HepG2 (cell line): Measurements from ENCODE around the gene BMP2. TPM values are rescaled to one million over a fixed set of nuclear protein-coding genes. Genes with fewer than 3 reads are reported as not detected.
A peak's percentile ranks its signal among the peaks of the same experiment; 100 is the strongest.

ENCODE experiments used
- ATAC-seq: fragments of 200-7000 bp; cut with Tn5 transposase; 3 replicates; pipeline ENCODE4 v1.9.1; 2020; ENCODE audit warnings: mild to moderate bottlenecking, moderate library complexity
- BruUV-seq: library from RNA; stranded (reverse); fragments of 400-500 nt; replicated peaks from 2 replicates; lab custom pipeline; 2021; lab: Mats Ljungman, UMichigan
- CTCF ChIA-PET: fragments of 300-600 bp; formaldehyde crosslinking; extraction: SDS; loops from one replicate; lab custom pipeline; 2021; ENCODE audit warnings: low total read pairs, inconsistent platforms, low intra/inter-chr PET ratio; lab: Yijun Ruan, JAX
- POLR2A ChIA-PET: fragments of 350-600 bp; sonication (Branson Sonifier 250); formaldehyde crosslinking; loops from one replicate; lab custom pipeline; 2020; ENCODE audit warnings: antibody characterized with exemption, inconsistent platforms; lab: Yijun Ruan, JAX
- DNase-seq: peaks from one replicate; pipeline ENCODE4 v3.0.0-alpha.2; 2015; ENCODE audit warnings: low spot score
- FAIRE-seq: peaks from 3 replicates; lab custom pipeline; 2011; peaks lifted over from hg19 to GRCh38; lab: Jason Lieb, UNC
- H2AFZ ChIP-seq: one replicate; pipeline ENCODE4 v1.6.1; 2011; ENCODE audit warnings: low read length, inconsistent platforms
- H3K27ac ChIP-seq: fragments of 300-600 bp; 3 replicates; pipeline ENCODE4 v1.8.0; 2011; ENCODE audit warnings: mixed run types, mild to moderate bottlenecking, mixed read lengths, low read length, inconsistent platforms; ENCODE audit not compliant: insufficient read depth; ENCODE audit errors: extremely low read length
- H3K27me3 ChIP-seq, 2 experiments: fragments of 200-600 bp in 1 of 2; 2 replicates in 1 of 2; 3 replicates in 1 of 2; pipeline versions ENCODE4 v1.6.0 to v1.8.0; 2011; ENCODE audit warnings: low read length in 2 of 2, mild to moderate bottlenecking in 2 of 2, moderate library complexity in 2 of 2, inconsistent platforms in 1 of 2; ENCODE audit not compliant: insufficient read depth in 2 of 2, control insufficient read depth in 1 of 2
- H3K36me3 ChIP-seq, 2 experiments: fragments of 200-600 bp in 1 of 2; replicated peaks in 1 of 2; 2 replicates in 1 of 2; 3 replicates in 1 of 2; pipeline versions ENCODE4 v1.5.1 to v1.8.0; 2011; ENCODE audit warnings: low read length in 2 of 2, inconsistent platforms in 1 of 2; ENCODE audit not compliant: insufficient read depth in 2 of 2, control insufficient read depth in 1 of 2
- H3K4me1 ChIP-seq: 2 replicates; pipeline ENCODE4 v1.5.1; 2012; ENCODE audit warnings: low read length, inconsistent platforms; ENCODE audit not compliant: insufficient read depth
- H3K4me2 ChIP-seq: 2 replicates; pipeline ENCODE4 v1.6.0; 2011; ENCODE audit warnings: low read depth, low read length, inconsistent platforms
- H3K4me3 ChIP-seq, 3 experiments: fragments of 200-600 bp in 1 of 3; sonication (generic), shearing (Covaris generic) in 1 of 3; replicated peaks in 1 of 3; 2 replicates each; pipeline ENCODE4 v1.5.1; 2011 to 2016; ENCODE audit warnings: low read length in 3 of 3, inconsistent platforms in 2 of 3, low read depth in 2 of 3, mild to moderate bottlenecking in 2 of 3, control low read depth in 1 of 3, mixed read lengths in 1 of 3; ENCODE audit not compliant: insufficient read depth in 1 of 3
- H3K79me2 ChIP-seq: one replicate; pipeline ENCODE4 v1.6.1; 2011; ENCODE audit warnings: low read length, inconsistent platforms; ENCODE audit not compliant: insufficient read depth
- H3K9ac ChIP-seq: 2 replicates; pipeline ENCODE4 v1.6.0; 2011; ENCODE audit warnings: mild to moderate bottlenecking, low read depth, low read length, inconsistent platforms; ENCODE audit not compliant: insufficient read depth
- H3K9me3 ChIP-seq: 2 replicates; pipeline ENCODE4 v1.5.1; 2012; ENCODE audit warnings: mild to moderate bottlenecking, low read length
- H4K20me1 ChIP-seq: 2 replicates; pipeline ENCODE4 v1.6.0; 2011; ENCODE audit warnings: inconsistent platforms, mild to moderate bottlenecking, low read length, moderate library complexity; ENCODE audit not compliant: insufficient read depth
- HBP1 ChIP-seq: IDR thresholded peaks from 2 replicates; pipeline ENCODE4 v1.6.1; 2016; ENCODE audit warnings: low read depth, control low read depth
- HNF4A ChIP-seq: sonication (generic); formaldehyde crosslinking; IDR thresholded peaks from 2 replicates; pipeline ENCODE4 v1.4.0; 2020; ENCODE audit warnings: missing genetic modification reagents
- LRRFIP1 ChIP-seq: sonication (generic); formaldehyde crosslinking; conservative IDR thresholded peaks from 2 replicates; pipeline ENCODE4 v1.4.0; 2020; ENCODE audit warnings: missing genetic modification reagents
- MED8 ChIP-seq: sonication (generic); formaldehyde crosslinking; IDR thresholded peaks from 2 replicates; pipeline ENCODE4 v1.8.1; 2023; ENCODE audit warnings: mild to moderate bottlenecking, missing genetic modification reagents; ENCODE audit not compliant: insufficient replicate concordance
- SNRNP70 ChIP-seq: fragments of 200-400 bp; formaldehyde crosslinking; IDR thresholded peaks from 2 replicates; pipeline ENCODE4 v1.6.1; 2017; ENCODE audit warnings: mild to moderate bottlenecking, low read depth, low read length, moderate library complexity
- ZFAT ChIP-seq: sonication (generic); formaldehyde crosslinking; conservative IDR thresholded peaks from 2 replicates; pipeline ENCODE4 v1.8.1; 2023; ENCODE audit warnings: missing genetic modification reagents, inconsistent platforms
- ZNF256 ChIP-seq: sonication (generic); formaldehyde crosslinking; conservative IDR thresholded peaks from 2 replicates; pipeline ENCODE4 v1.4.0; 2020; ENCODE audit warnings: missing genetic modification reagents
- ZNF275 ChIP-seq: sonication (generic); formaldehyde crosslinking; IDR thresholded peaks from 2 replicates; pipeline ENCODE4 v1.8.0; 2022; ENCODE audit warnings: missing genetic modification reagents, mild to moderate bottlenecking, inconsistent platforms, borderline replicate concordance
- ZNF407 ChIP-seq: sonication (generic); formaldehyde crosslinking; IDR thresholded peaks from one replicate; pipeline ENCODE4 v1.5.1; 2020; ENCODE audit warnings: mild to moderate bottlenecking, missing genetic modification reagents; ENCODE audit errors: not compliant biosample characterization
- WGBS: methylation state at CpG from one replicate; pipeline ENCODE4 v1.1.6; 2017; ENCODE audit warnings: low lambda C conversion rate; 5-methylcytosine and 5-hydroxymethylcytosine counted together
- in situ Hi-C: cut with HindIII; loops from 2 replicates; pipeline ENCODE4 v1.10.0; 2017; ENCODE audit warnings: low pct_unique_long_range_greater_than_20kb; ENCODE audit not compliant: extremely low pct_ligation_motif_present
- intact Hi-C: fragments of 100-400 bp; cut with micrococcal nuclease; formaldehyde crosslinking; loops from one replicate; pipeline ENCODE4 v1.10.0; 2022; ENCODE audit not compliant: unreplicated experiment
- polyA plus RNA-seq, 8 experiments: library from polyadenylated mRNA; depleted of rRNA in 3 of 8; stranded (reverse) in 7 of 8; unstranded in 1 of 8; fragments of >200 nt; fragmentation: Illumina TruSeq in 4 of 8; extraction: Trizol in 4 of 8; gene quantifications; 2 replicates each; pipeline versions ENCODE4 v1.2.1 to v1.2.3, GENCODE V29; 2011 to 2016; ENCODE audit warnings: low read depth in 4 of 8, missing spikeins in 1 of 8, mixed read lengths in 1 of 8; ENCODE audit not compliant: insufficient read depth in 1 of 8
- total RNA-seq, 5 experiments: library from RNA; depleted of rRNA; stranded (reverse); fragments of >200 nt; fragmentation: Illumina TruSeq; extraction: Trizol; gene quantifications; 2 replicates each; pipeline ENCODE4 v1.2.3, GENCODE V29; 2016; ENCODE audit warnings: low read depth in 1 of 5

Gene BMP2
- total and polyA plus RNA-seq, 2 of the 13 experiments (the other 11 are each of a cell fraction or from before 2014, with no cell fraction given) = 0.02 to 0.03 TPM

- no peak overlapping the region for H3K27ac ChIP-seq
- H3K4me1 ChIP-seq = no peaks in the 10 kb centered on the region
- WGBS = 48% methylated on average over 9 of the region's 9 CpGs
- H2AFZ ChIP-seq = no peak overlapping the region
- no peaks in the 10 kb centered on the region for H3K36me3 ChIP-seq
- peak overlapping the region; percentile 81; the same call in 1 of the 2 replicates for H3K4me2 ChIP-seq
- H3K27me3 ChIP-seq = peaks cover 11 to 30% of the 10 kb centered on the region in 2 experiments; a peak in 4 of 5 replicates
- in situ Hi-C loops = no loop called here
- no TSS peak for BruUV-seq
- DNase-seq (no peak), FAIRE-seq (no peak), ATAC-seq (no peak)
- H3K4me3 ChIP-seq = peak overlapping the region in 1 of 3 experiments; percentile 45; a peak in 1 of 6 replicates
- intact Hi-C loops = loop anchor here (2.0 to 10.0 kb wide), 3 partner anchors 184 to 1168 kb away; no protein-coding TSS in a partner anchor
- H3K9me3 ChIP-seq = no peaks in the 10 kb centered on the region
- POLR2A ChIA-PET = no interaction called here
- TF ChIP-seq ZNF256 (no peak), HNF4A (no peak), LRRFIP1 (CRISPR knock-in tag) (no peak), MED8 (CRISPR knock-in tag) (no peak), ZNF407 (CRISPR knock-in tag) (no peak), HBP1 (CRISPR knock-in tag) (no peak), ZNF275 (no peak), ZFAT (no peak), SNRNP70 (no peak)
- no peaks in the 10 kb centered on the region for H3K79me2 ChIP-seq
- no peak overlapping the region for H3K9ac ChIP-seq
- no peaks in the 10 kb centered on the region for H4K20me1 ChIP-seq
- CTCF ChIA-PET = interaction anchor here (1.8 kb wide), 1 partner anchor 183 kb away, joined by 4 read pairs; no protein-coding TSS in a partner anchor
Observed at GRCh38 chr20:6766433-6766832, 1.1 kb upstream of the BMP2 start.
